Measurements from ENCODE around the gene DNAJC1. TPM values are rescaled to one million over a fixed set of nuclear protein-coding genes. Genes with fewer than 3 reads are reported as not detected.
"Not testable (repeated sequence)": the region's sequence is repeated elsewhere in the genome, so short reads cannot be mapped to it uniquely, and the experiment has no call there.

The DNAJC1 gene
- total RNA-seq, 3 donors from 2014 or later (not counting 1 experiment from before 2014, with no cell fraction given), result 38.4 to 63.7 (median 50.6) TPM

DNA sequence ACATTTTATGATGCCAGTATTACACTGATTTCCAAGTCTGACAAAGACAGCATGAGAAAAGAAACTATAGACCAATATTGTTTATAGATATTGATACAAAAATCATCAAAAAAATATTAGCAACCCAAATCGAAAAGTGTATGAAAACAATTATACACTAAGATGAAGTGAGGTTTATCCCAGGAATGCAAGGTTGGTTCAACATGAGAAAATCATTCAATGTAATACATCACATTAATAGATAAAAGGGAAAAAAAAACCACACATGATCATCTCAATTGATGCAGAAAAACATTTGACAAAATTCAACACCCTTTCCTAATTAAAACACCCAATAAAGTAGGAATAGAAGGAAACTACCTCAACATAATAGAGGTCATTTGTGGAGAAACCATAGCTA is 153.9 kb downstream of the DNAJC1 start:
- H3K4me3 Mint-ChIP-seq, result no peak overlapping the region
- WGBS (ENCODE audit: insufficient coverage), result no CpG with 5 or more reads among the region's 1 CpG
- H3K4me1 Mint-ChIP-seq, result peaks cover 19 to 30% of the 10 kb centered on the region in 2 donors
- no peaks in the 10 kb centered on the region for H3K36me3 ChIP-seq (ENCODE audit: control insufficient read depth, insufficient read depth, low read length)
- peaks cover 4% of the 10 kb centered on the region for H3K9me3 ChIP-seq (ENCODE audit: control insufficient read depth, insufficient read depth, low read length)
- ATAC-seq (no peak), DNase-seq (no peak)
- no peak overlapping the region for H3K27ac Mint-ChIP-seq
- no peak overlapping the region for H3K27ac ChIP-seq (ENCODE audit: low read length)
- no peaks in the 10 kb centered on the region for H3K27me3 ChIP-seq (ENCODE audit: control insufficient read depth, insufficient read depth, low read length)
- peaks cover 0 to 13% of the 10 kb centered on the region in 2 donors for H3K9me3 Mint-ChIP-seq
- intact Hi-C loops (cut with micrococcal nuclease), result no loop called here
- no peak for TF ChIP-seq CTCF (IDR thresholded peaks at IDR 0.05)
- no peaks in the 10 kb centered on the region for H3K27me3 Mint-ChIP-seq (ENCODE audit: low read depth in 2 of 2)
- peaks cover 36% of the 10 kb centered on the region for H3K36me3 Mint-ChIP-seq
- H3K4me1 ChIP-seq (ENCODE audit: control insufficient read depth, insufficient read depth, low read length), result no peaks in the 10 kb centered on the region
- no peak overlapping the region for H3K4me3 ChIP-seq (ENCODE audit: low read length)

DNA sequence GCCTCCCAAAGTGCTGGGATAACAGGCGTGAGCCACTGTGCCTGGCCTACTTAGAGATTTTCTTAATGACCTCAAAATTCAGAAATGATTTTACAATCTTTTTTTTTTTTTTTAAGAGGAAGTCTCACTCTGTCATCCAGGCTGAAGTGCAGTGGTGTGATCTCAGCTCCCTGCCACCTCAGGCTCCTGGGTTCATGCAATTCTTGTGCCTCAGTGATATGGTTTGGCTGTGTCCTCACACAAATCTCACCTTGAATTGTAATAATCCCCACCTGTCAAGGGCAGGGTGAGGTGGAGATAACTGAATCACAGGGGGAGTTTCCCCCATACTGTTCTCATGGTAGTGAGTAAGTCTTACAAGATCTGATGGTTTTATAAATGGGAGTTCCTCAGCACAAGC is 159.9 kb downstream of the DNAJC1 start:
- Histone ChIP-seq H3K9me3 (ENCODE audit: control insufficient read depth, insufficient read depth, low read length) (no peaks in the 10 kb centered on the region), H3K36me3 (ENCODE audit: control insufficient read depth, insufficient read depth, low read length) (no peaks in the 10 kb centered on the region), H3K4me1 (ENCODE audit: control insufficient read depth, insufficient read depth, low read length) (no peaks in the 10 kb centered on the region), H3K4me3 (ENCODE audit: low read length) (no peak overlapping the region), H3K27me3 (ENCODE audit: control insufficient read depth, insufficient read depth, low read length) (no peaks in the 10 kb centered on the region), H3K27ac (ENCODE audit: low read length) (no peak overlapping the region)
- no peaks in the 10 kb centered on the region for H3K27me3 Mint-ChIP-seq (ENCODE audit: low read depth in 2 of 2)
- H3K4me3 Mint-ChIP-seq, result no peak overlapping the region
- ATAC-seq, result peak in 2 of 3 donors; percentile 66 to 73
- no peak for DNase-seq
- WGBS (ENCODE audit: insufficient coverage), result 77% methylated on average over 1 of the region's 1 CpG
- H3K36me3 Mint-ChIP-seq, result peaks cover 11% of the 10 kb centered on the region
- no peak for TF ChIP-seq CTCF (IDR thresholded peaks at IDR 0.05)
- H3K27ac Mint-ChIP-seq, result peak overlapping the region; percentile 56 to 63
- H3K9me3 Mint-ChIP-seq, result no peaks in the 10 kb centered on the region
- intact Hi-C loops (cut with micrococcal nuclease), result no loop called here
- peaks cover 24 to 30% of the 10 kb centered on the region in 2 donors for H3K4me1 Mint-ChIP-seq

GRCh38 chr10:21841273-21841672 is 162.3 kb downstream of the DNAJC1 start:
- H3K9me3 Mint-ChIP-seq; DNase-seq; H3K27ac Mint-ChIP-seq; H3K4me3 Mint-ChIP-seq; H3K4me1 ChIP-seq (ENCODE audit: control insufficient read depth, insufficient read depth, low read length); H3K9me3 ChIP-seq (ENCODE audit: control insufficient read depth, insufficient read depth, low read length); intact Hi-C loops (cut with micrococcal nuclease); H3K27ac ChIP-seq (ENCODE audit: low read length); H3K36me3 Mint-ChIP-seq; H3K36me3 ChIP-seq (ENCODE audit: control insufficient read depth, insufficient read depth, low read length); H3K4me3 ChIP-seq (ENCODE audit: low read length); ATAC-seq; H3K27me3 ChIP-seq (ENCODE audit: control insufficient read depth, insufficient read depth, low read length); H3K27me3 Mint-ChIP-seq (ENCODE audit: low read depth in 2 of 2): not testable (repeated sequence)
- no CpG with 5 or more reads among the region's 2 CpGs for WGBS (ENCODE audit: insufficient coverage)
- H3K4me1 Mint-ChIP-seq, result peaks cover 18 to 23% of the 10 kb centered on the region in 2 donors

GRCh38 chr10:21837487-21837886 is 166.0 kb downstream of the DNAJC1 start:
- Mint-ChIP-seq H3K4me1 (peaks cover 11% of the 10 kb centered on the region in 2 donors), H3K9me3 (peaks cover 2 to 12% of the 10 kb centered on the region in 2 donors), H3K36me3 (peaks cover 13% of the 10 kb centered on the region)
- H3K27ac ChIP-seq (ENCODE audit: low read length); H3K4me1 ChIP-seq (ENCODE audit: control insufficient read depth, insufficient read depth, low read length); H3K27ac Mint-ChIP-seq; H3K27me3 ChIP-seq (ENCODE audit: control insufficient read depth, insufficient read depth, low read length); DNase-seq; intact Hi-C loops (cut with micrococcal nuclease); ATAC-seq; H3K4me3 Mint-ChIP-seq; H3K36me3 ChIP-seq (ENCODE audit: control insufficient read depth, insufficient read depth, low read length); H3K4me3 ChIP-seq (ENCODE audit: low read length); H3K27me3 Mint-ChIP-seq (ENCODE audit: low read depth in 2 of 2): not testable (repeated sequence)
- WGBS (ENCODE audit: insufficient coverage), result 97% methylated on average over 23 of the region's 29 CpGs
- peaks cover 13% of the 10 kb centered on the region for H3K9me3 ChIP-seq (ENCODE audit: control insufficient read depth, insufficient read depth, low read length)

- DNase-seq; H3K27ac ChIP-seq (ENCODE audit: low read length); H3K4me3 Mint-ChIP-seq; H3K27me3 ChIP-seq (ENCODE audit: control insufficient read depth, insufficient read depth, low read length); H3K27ac Mint-ChIP-seq; H3K4me1 ChIP-seq (ENCODE audit: control insufficient read depth, insufficient read depth, low read length); H3K4me3 ChIP-seq (ENCODE audit: low read length); H3K36me3 ChIP-seq (ENCODE audit: control insufficient read depth, insufficient read depth, low read length); ATAC-seq; intact Hi-C loops (cut with micrococcal nuclease); H3K27me3 Mint-ChIP-seq (ENCODE audit: low read depth in 2 of 2): not testable (repeated sequence)
- Mint-ChIP-seq H3K36me3 (peaks cover 29% of the 10 kb centered on the region), H3K4me1 (peaks cover 11% of the 10 kb centered on the region in 2 donors), H3K9me3 (peaks cover 9 to 27% of the 10 kb centered on the region in 2 donors)
- H3K9me3 ChIP-seq (ENCODE audit: control insufficient read depth, insufficient read depth, low read length), result peaks cover 13% of the 10 kb centered on the region
- WGBS (ENCODE audit: insufficient coverage), result 98% methylated on average over 10 of the region's 10 CpGs
Measured at GRCh38 chr10:21834574-21834973, 169.0 kb downstream of the DNAJC1 start.

Measured in natural killer cell (primary cell).